EL (cell line): ENCODE measurements around the gene AKNAD1.

Experiments
- DNase-seq: peaks from one replicate; pipeline ENCODE4 v3.0.0-alpha.2; 2016

The AKNAD1 gene

DNA sequence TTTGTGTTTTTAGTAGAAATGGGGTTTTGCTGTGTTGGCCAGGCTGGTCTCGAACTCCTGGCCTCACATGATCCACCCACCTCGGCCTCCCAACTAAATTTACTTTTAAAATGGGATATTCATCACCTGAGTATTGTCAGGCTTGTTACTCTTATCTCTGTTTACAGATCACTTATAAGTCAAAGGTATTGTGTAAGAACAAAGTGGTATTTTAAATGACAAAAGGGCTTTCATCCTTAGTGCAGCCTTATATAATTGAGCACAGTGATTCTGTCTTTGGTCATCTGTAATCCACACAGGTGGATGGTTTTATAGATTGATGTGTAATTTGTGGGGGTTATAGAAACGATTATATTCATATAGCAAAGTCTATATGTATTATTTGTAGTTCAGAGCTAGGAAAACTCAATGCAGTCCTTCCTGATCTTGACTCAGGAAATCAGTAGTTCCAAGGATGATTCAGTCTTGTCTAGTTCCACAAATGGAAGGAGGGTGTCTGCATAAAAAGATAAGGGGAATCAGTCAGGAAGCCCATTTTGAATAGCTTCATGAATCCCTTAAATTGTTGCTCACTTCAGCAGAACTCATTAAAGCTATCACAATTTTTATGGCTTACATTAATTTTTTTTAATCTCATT is 75.8 kb downstream of the AKNAD1 start:
- DNase-seq, result no peak

DNA sequence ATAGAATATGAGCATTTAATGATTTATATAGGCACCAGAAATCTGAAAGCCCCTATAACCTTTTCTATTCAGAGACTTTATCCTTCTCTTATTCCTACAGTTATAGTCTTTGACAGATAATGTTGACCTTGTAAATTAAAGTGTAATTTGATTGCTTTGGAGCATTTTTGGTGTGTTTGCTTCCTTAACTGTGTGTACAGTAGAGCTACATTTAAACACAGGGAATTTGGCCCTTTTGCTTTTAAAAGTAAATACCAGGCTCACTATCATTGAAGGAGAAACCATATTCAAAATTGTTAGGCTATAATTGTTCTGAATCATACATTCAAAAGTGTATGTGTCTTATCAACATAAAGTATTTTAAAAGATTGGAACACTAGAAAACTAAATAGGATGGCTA is 77.4 kb downstream of the AKNAD1 start:
- no peak for DNase-seq

DNA sequence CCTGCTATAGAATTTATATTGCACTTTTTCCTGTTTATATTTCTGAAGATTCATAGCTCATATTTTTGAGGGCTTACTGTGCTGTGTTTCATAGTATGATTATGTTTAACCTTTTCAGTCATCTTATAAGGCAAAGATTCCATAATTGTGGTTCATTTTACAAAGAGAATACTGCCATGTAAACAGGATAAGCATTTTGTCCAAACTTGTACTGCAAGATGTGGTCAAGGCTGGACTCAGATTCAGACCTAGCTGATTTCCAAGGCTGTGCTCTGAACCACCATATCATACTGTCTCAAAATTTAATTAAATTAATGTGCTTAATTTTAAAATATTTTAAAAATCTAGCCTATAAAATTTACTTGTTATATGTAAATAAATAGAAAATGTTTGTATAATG is 79.1 kb downstream of the AKNAD1 start:
- DNase-seq, result no peak

DNA sequence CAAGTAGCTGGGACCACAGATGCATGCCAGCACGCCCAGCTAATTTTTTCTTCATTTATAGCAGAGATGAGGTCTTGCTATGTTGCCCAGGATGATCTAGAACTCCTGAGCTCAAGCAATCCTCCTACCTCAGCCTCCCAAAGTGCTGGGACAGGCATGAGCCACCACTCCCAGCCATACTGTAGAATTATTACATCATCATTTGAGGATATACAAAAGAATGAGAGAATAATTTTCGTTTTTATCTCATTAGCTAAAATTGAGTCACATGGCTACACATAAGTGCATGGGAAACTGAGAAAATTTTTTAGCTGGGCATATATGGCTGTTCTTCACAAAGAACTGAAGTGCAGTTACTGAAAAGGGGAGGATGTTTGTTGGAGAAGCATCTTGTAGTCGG is 89.2 kb downstream of the AKNAD1 start:
- DNase-seq, result no peak

DNA sequence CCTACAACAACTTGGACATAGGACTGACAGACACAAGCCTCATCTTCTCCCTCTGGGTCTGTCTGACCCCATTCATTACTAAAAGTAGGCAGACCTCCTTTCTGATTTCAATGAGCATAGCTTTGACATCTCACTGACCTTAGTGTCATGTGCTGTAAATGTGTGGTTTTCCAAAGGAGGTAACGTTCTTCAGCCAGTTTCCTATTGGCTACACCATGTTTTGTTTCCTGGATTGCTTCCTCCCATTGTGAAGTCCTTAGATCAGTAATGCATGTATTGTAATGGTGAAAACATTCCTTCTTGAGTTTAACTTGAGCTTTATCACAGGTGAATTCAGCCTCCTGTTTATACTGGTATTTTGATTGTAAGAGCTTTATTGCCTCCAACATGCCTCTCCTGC is 89.8 kb downstream of the AKNAD1 start:
- no peak for DNase-seq
